ENCODE measurements around the gene YWHAG.
"Not testable (repeated sequence)": the region's sequence is repeated elsewhere in the genome, so short reads cannot be mapped to it uniquely, and the experiment has no call there.

YWHAG gene

GRCh38 chr7:76317782-76318487 lies 40.9 kb downstream of the YWHAG start:
- peak; percentile 97 for DNase-seq

- DNase-seq, result no peak
These were observed 41.6 kb downstream of the YWHAG start for GRCh38 chr7:76316984-76317781.

- DNase-seq, result no peak
These were observed 43.4 kb downstream of the YWHAG start for GRCh38 chr7:76315364-76315763.

- not testable (repeated sequence) for DNase-seq
These were observed 44.1 kb downstream of the YWHAG start for GRCh38 chr7:76314740-76315139.

- peak; percentile 87 for DNase-seq
These were observed 44.6 kb downstream of the YWHAG start for GRCh38 chr7:76314042-76314721.

- not testable (repeated sequence) for DNase-seq
These were observed 47.0 kb downstream of the YWHAG start for GRCh38 chr7:76311838-76312237.

GRCh38 chr7:76310102-76310957 lies 48.5 kb downstream of the YWHAG start:
- no peak for DNase-seq

- not testable (repeated sequence) for DNase-seq
These were observed 49.3 kb downstream of the YWHAG start for GRCh38 chr7:76309341-76310101.

- not testable (repeated sequence) for DNase-seq
These were observed 49.9 kb downstream of the YWHAG start for GRCh38 chr7:76308874-76309273.

GRCh38 chr7:76304888-76305375 lies 53.9 kb downstream of the YWHAG start:
- DNase-seq, result no peak

GRCh38 chr7:76303202-76304147 lies 55.3 kb downstream of the YWHAG start:
- peak; percentile 92 for DNase-seq

GRCh38 chr7:76302347-76303201 lies 56.2 kb downstream of the YWHAG start, which contains the start of gene HSPB1:
HSPB1 (plus strand) TSS chr7:76302673; CDS start chr7:76302713, 40 bp downstream.
- peak; percentile 75 for DNase-seq

- no peak for DNase-seq
These were observed 57.8 kb downstream of the YWHAG start for GRCh38 chr7:76301000-76301399.

GRCh38 chr7:76300166-76300731 lies 58.5 kb downstream of the YWHAG start:
- peak; percentile 79 for DNase-seq

GRCh38 chr7:76296743-76297740 lies 61.7 kb downstream of the YWHAG start:
- DNase-seq, result peak; percentile 88

GRCh38 chr7:76294344-76295024 lies 64.3 kb downstream of the YWHAG start:
- peak; percentile 96 for DNase-seq

- no peak for DNase-seq
These were observed 65.3 kb downstream of the YWHAG start for GRCh38 chr7:76293407-76293901.

All from HCEC 1CT (cell line).